ENCODE results near the gene SMC3. TPM values are rescaled to one million over a fixed set of nuclear protein-coding genes. Genes with fewer than 3 reads are reported as not detected.

The SMC3 gene
- total RNA-seq, 1 donor from 2014 or later = 39.8 TPM

- H3K9me3 Mint-ChIP-seq (ENCODE audit: unreplicated experiment) = no peaks in the 10 kb centered on the region
- TF ChIP-seq CTCF (IDR thresholded peaks at IDR 0.05) = no peak
- H3K27ac Mint-ChIP-seq (ENCODE audit: unreplicated experiment) = no peak overlapping the region
- no peak overlapping the region for H3K4me3 Mint-ChIP-seq (ENCODE audit: unreplicated experiment)
- DNase-seq (ENCODE audit: extremely low spot score, unreplicated experiment) = no peak
- H3K27me3 Mint-ChIP-seq (ENCODE audit: unreplicated experiment) = peaks cover 23% of the 10 kb centered on the region
- H3K36me3 Mint-ChIP-seq (ENCODE audit: unreplicated experiment) = no peaks in the 10 kb centered on the region
- H3K4me1 Mint-ChIP-seq (ENCODE audit: unreplicated experiment) = no peaks in the 10 kb centered on the region
Measured at GRCh38 chr10:110553905-110554304, 13.6 kb upstream of the SMC3 start.

- no peak overlapping the region for H3K4me3 Mint-ChIP-seq (ENCODE audit: unreplicated experiment)
- no peaks in the 10 kb centered on the region for H3K36me3 Mint-ChIP-seq (ENCODE audit: unreplicated experiment)
- TF ChIP-seq CTCF (IDR thresholded peaks at IDR 0.05) = no peak
- H3K27me3 Mint-ChIP-seq (ENCODE audit: unreplicated experiment) = peaks cover 20% of the 10 kb centered on the region
- H3K9me3 Mint-ChIP-seq (ENCODE audit: unreplicated experiment) = peaks cover 3% of the 10 kb centered on the region
- no peaks in the 10 kb centered on the region for H3K4me1 Mint-ChIP-seq (ENCODE audit: unreplicated experiment)
- no peak overlapping the region for H3K27ac Mint-ChIP-seq (ENCODE audit: unreplicated experiment)
- DNase-seq (ENCODE audit: extremely low spot score, unreplicated experiment) = no peak
Measured at GRCh38 chr10:110556296-110556695, 11.2 kb upstream of the SMC3 start.

- H3K27me3 Mint-ChIP-seq (ENCODE audit: unreplicated experiment) = peaks cover 12% of the 10 kb centered on the region
- peaks cover 4% of the 10 kb centered on the region for H3K9me3 Mint-ChIP-seq (ENCODE audit: unreplicated experiment)
- H3K4me1 Mint-ChIP-seq (ENCODE audit: unreplicated experiment) = no peaks in the 10 kb centered on the region
- no peak overlapping the region for H3K4me3 Mint-ChIP-seq (ENCODE audit: unreplicated experiment)
- TF ChIP-seq CTCF (IDR thresholded peaks at IDR 0.05) = peak; percentile 63
- H3K27ac Mint-ChIP-seq (ENCODE audit: unreplicated experiment) = no peak overlapping the region
- H3K36me3 Mint-ChIP-seq (ENCODE audit: unreplicated experiment) = no peaks in the 10 kb centered on the region
- no peak for DNase-seq (ENCODE audit: extremely low spot score, unreplicated experiment)
Measured at GRCh38 chr10:110556969-110557601, 10.4 kb upstream of the SMC3 start.

- H3K27ac Mint-ChIP-seq (ENCODE audit: unreplicated experiment) = no peak overlapping the region
- no peak overlapping the region for H3K4me3 Mint-ChIP-seq (ENCODE audit: unreplicated experiment)
- no peaks in the 10 kb centered on the region for H3K36me3 Mint-ChIP-seq (ENCODE audit: unreplicated experiment)
- peaks cover 12% of the 10 kb centered on the region for H3K27me3 Mint-ChIP-seq (ENCODE audit: unreplicated experiment)
- H3K4me1 Mint-ChIP-seq (ENCODE audit: unreplicated experiment) = no peaks in the 10 kb centered on the region
- TF ChIP-seq CTCF (IDR thresholded peaks at IDR 0.05) = no peak
- no peak for DNase-seq (ENCODE audit: extremely low spot score, unreplicated experiment)
- peaks cover 4% of the 10 kb centered on the region for H3K9me3 Mint-ChIP-seq (ENCODE audit: unreplicated experiment)
Measured at GRCh38 chr10:110558041-110558440, 9.5 kb upstream of the SMC3 start.

- no peak for DNase-seq (ENCODE audit: extremely low spot score, unreplicated experiment)
- Mint-ChIP-seq H3K9me3 (ENCODE audit: unreplicated experiment) (peaks cover 4% of the 10 kb centered on the region), H3K27me3 (ENCODE audit: unreplicated experiment) (peaks cover 15% of the 10 kb centered on the region), H3K36me3 (ENCODE audit: unreplicated experiment) (no peaks in the 10 kb centered on the region), H3K4me3 (ENCODE audit: unreplicated experiment) (no peak overlapping the region), H3K27ac (ENCODE audit: unreplicated experiment) (no peak overlapping the region), H3K4me1 (ENCODE audit: unreplicated experiment) (no peaks in the 10 kb centered on the region)
- no peak for TF ChIP-seq CTCF (IDR thresholded peaks at IDR 0.05)
Measured at GRCh38 chr10:110560012-110560411, 7.5 kb upstream of the SMC3 start.
